Astrocyte (in vitro differentiated cells and primary cell): ENCODE results near the gene GOLGA8J. TPM values are rescaled to one million over a fixed set of nuclear protein-coding genes. Genes with fewer than 3 reads are reported as not detected.

Source experiments
- DNase-seq: peaks from one replicate; pipeline ENCODE4 v3.0.0-alpha.2; 2010; ENCODE audit warnings: low read depth
- FAIRE-seq: peaks from 2 replicates; lab custom pipeline; 2011; peaks lifted over from hg19 to GRCh38; lab: Jason Lieb, UNC
- H2AFZ ChIP-seq: 2 replicates; pipeline ENCODE4 v1.6.0; 2012; ENCODE audit warnings: low read depth, low read length, inconsistent platforms
- H3K27ac ChIP-seq: 2 replicates; pipeline ENCODE4 v1.5.1; 2011; ENCODE audit warnings: low read depth, low read length, inconsistent platforms
- H3K27me3 ChIP-seq: 2 replicates; pipeline ENCODE4 v1.6.0; 2011; ENCODE audit warnings: low read length, inconsistent platforms; ENCODE audit not compliant: insufficient read depth
- H3K36me3 ChIP-seq: 2 replicates; pipeline ENCODE4 v1.5.1; 2011; ENCODE audit warnings: low read length, inconsistent platforms; ENCODE audit not compliant: insufficient read depth
- H3K4me1 ChIP-seq: 2 replicates; pipeline ENCODE4 v1.5.1; 2011; ENCODE audit warnings: low read length, inconsistent platforms; ENCODE audit not compliant: insufficient read depth
- H3K4me2 ChIP-seq: 2 replicates; pipeline ENCODE4 v1.6.0; 2012; ENCODE audit warnings: low read length, inconsistent platforms
- H3K4me3 ChIP-seq: 2 replicates; pipeline ENCODE4 v1.5.1; 2011; ENCODE audit warnings: low read depth, mild to moderate bottlenecking, low read length, inconsistent platforms; ENCODE audit not compliant: insufficient read depth
- H3K79me2 ChIP-seq: 2 replicates; pipeline ENCODE4 v1.6.0; 2012; ENCODE audit warnings: mild to moderate bottlenecking, low read length, inconsistent platforms; ENCODE audit not compliant: insufficient read depth
- H3K9ac ChIP-seq: 2 replicates; pipeline ENCODE4 v1.6.0; 2012; ENCODE audit warnings: mild to moderate bottlenecking, low read length, inconsistent platforms
- H3K9me3 ChIP-seq: 2 replicates; pipeline ENCODE4 v1.5.1; 2012; ENCODE audit warnings: low read depth, mild to moderate bottlenecking, low read length, inconsistent platforms; ENCODE audit not compliant: insufficient read depth
- H4K20me1 ChIP-seq: 2 replicates; pipeline ENCODE4 v1.6.0; 2012; ENCODE audit warnings: low read length, inconsistent platforms; ENCODE audit not compliant: insufficient read depth
- H3K27ac Mint-ChIP-seq: one replicate; pipeline ENCODE4 v1.8.0; 2021; ENCODE audit warnings: mild to moderate bottlenecking, mixed read lengths; ENCODE audit not compliant: unreplicated experiment
- H3K27me3 Mint-ChIP-seq: one replicate; pipeline ENCODE4 v1.8.0; 2021; ENCODE audit warnings: low read depth, mixed read lengths; ENCODE audit not compliant: unreplicated experiment
- H3K36me3 Mint-ChIP-seq: one replicate; pipeline ENCODE4 v1.8.0; 2021; ENCODE audit warnings: low read depth, mixed read lengths; ENCODE audit not compliant: unreplicated experiment
- H3K4me1 Mint-ChIP-seq: one replicate; pipeline ENCODE4 v1.8.0; 2021; ENCODE audit warnings: low read depth, mixed read lengths; ENCODE audit not compliant: unreplicated experiment
- H3K4me3 Mint-ChIP-seq: one replicate; pipeline ENCODE4 v1.8.0; 2021; ENCODE audit warnings: mild to moderate bottlenecking, moderate library complexity, mixed read lengths; ENCODE audit not compliant: unreplicated experiment
- H3K9me3 Mint-ChIP-seq: one replicate; pipeline ENCODE4 v1.8.0; 2021; ENCODE audit warnings: mild to moderate bottlenecking, mixed read lengths; ENCODE audit not compliant: unreplicated experiment
- EZH2 ChIP-seq: IDR thresholded peaks from 2 replicates; pipeline ENCODE4 v1.6.1; 2012; ENCODE audit warnings: mild to moderate bottlenecking, low read length, inconsistent platforms; ENCODE audit not compliant: insufficient read depth
- total RNA-seq: library from RNA; stranded (reverse); gene quantifications from 2 replicates; pipeline ENCODE4 v1.2.1, GENCODE V29; 2021
- TF ChIP-seq, protein P1 (sequence below): IDR thresholded peaks from 2 replicates; pipeline ENCODE4 v1.5.1; 2011; ENCODE audit warnings: low read depth, mild to moderate bottlenecking, inconsistent platforms, low read length, moderate library complexity; ENCODE audit not compliant: insufficient read depth

Gene GOLGA8J
- total RNA-seq, 1 donor from 2014 or later = not detected

DNA sequence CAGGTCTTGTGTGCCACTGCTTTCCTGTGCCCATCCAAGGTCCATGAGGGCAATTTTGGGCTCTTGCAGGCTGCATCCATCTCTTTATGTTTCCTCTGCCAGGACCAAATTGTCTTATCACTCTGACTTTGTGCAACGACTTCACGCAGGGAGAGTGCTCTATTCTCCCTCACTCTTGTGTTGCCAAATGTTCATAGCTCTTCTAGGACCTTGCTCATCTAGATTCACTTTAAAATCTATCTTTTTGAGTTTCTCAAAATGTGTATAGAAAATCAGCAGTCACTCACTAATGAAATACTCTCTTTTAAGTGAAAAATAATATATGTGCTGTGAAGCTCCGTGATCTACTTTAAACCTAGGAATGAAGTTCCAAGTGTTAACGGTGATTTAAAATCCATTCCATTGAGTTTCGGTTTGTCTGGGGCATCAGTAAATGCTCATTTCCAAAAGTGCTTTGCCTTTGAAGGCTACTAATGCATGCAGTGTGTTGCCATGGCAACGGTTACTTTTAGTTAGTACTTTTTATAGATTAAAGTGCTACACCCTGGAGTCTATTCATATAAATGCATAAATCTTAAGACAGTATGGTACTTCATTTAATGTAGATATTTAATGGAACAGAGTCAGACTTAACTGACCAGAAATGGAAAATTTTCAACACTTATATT, 46.6 kb upstream of the GOLGA8J start:
- H3K79me2 ChIP-seq = no peaks in the 10 kb centered on the region
- no peaks in the 10 kb centered on the region for H4K20me1 ChIP-seq
- H2AFZ ChIP-seq = no peak overlapping the region
- peaks cover 3% of the 10 kb centered on the region for H3K27me3 ChIP-seq
- no peak overlapping the region for H3K9ac ChIP-seq
- H3K36me3 ChIP-seq = no peaks in the 10 kb centered on the region
- FAIRE-seq (no peak), DNase-seq (no peak)
- no peak overlapping the region for H3K27ac Mint-ChIP-seq
- H3K4me1 Mint-ChIP-seq = no peaks in the 10 kb centered on the region
- H3K9me3 Mint-ChIP-seq = peaks cover 5% of the 10 kb centered on the region
- no peaks in the 10 kb centered on the region for H3K4me1 ChIP-seq
- H3K27me3 Mint-ChIP-seq = no peaks in the 10 kb centered on the region
- TF ChIP-seq, protein P1, sequence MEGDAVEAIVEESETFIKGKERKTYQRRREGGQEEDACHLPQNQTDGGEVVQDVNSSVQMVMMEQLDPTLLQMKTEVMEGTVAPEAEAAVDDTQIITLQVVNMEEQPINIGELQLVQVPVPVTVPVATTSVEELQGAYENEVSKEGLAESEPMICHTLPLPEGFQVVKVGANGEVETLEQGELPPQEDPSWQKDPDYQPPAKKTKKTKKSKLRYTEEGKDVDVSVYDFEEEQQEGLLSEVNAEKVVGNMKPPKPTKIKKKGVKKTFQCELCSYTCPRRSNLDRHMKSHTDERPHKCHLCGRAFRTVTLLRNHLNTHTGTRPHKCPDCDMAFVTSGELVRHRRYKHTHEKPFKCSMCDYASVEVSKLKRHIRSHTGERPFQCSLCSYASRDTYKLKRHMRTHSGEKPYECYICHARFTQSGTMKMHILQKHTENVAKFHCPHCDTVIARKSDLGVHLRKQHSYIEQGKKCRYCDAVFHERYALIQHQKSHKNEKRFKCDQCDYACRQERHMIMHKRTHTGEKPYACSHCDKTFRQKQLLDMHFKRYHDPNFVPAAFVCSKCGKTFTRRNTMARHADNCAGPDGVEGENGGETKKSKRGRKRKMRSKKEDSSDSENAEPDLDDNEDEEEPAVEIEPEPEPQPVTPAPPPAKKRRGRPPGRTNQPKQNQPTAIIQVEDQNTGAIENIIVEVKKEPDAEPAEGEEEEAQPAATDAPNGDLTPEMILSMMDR = no peak
- TF ChIP-seq EZH2 = no peak
- no peak overlapping the region for H3K4me3 Mint-ChIP-seq
- H3K36me3 Mint-ChIP-seq = no peaks in the 10 kb centered on the region
- no peak overlapping the region for H3K4me3 ChIP-seq
- H3K27ac ChIP-seq = no peak overlapping the region
- H3K4me2 ChIP-seq = no peak overlapping the region
- H3K9me3 ChIP-seq = no peaks in the 10 kb centered on the region

DNA sequence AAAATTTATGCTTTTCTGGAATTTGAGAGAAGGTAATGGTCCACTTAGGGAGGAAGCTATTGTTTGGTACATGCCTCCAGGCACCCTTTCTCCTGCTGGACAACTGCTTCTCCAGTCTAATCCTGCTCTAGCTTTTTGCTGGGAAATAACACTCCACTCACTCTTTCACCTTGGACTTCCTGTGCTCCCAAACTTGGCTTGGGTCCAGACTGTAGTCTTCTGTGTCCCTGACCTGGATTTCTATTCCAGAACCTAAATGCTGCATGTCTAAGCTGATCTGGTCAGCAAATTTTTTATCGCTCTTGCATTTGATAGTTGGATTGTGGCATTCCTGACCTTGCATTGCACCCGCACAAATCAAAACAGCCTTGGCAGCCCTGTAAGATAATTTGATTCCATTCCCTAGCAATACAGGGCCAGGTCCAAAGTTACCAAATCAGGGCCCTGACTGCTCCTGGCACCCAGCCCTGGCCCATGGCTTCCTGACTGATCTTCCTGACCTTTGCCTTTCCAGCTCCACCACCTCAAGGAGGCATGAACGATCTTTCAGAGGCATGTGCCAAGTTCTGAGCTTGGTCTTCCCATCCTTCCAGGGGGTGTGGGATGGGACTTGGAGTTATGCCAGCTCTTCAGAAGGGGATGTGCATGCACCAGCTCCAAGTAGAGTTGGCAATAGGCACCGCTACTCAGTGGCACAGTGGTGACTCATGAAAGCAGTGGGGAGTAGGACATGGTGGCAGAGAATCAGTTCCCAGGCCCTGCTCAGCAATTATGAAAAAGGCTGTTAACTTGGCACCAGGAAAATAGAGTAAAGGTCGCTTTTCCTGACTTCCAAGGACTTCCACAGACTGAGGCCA, 43.9 kb upstream of the GOLGA8J start:
- DNase-seq (no peak), FAIRE-seq (no peak)
- Mint-ChIP-seq H3K4me1 (no peaks in the 10 kb centered on the region), H3K27ac (no peak overlapping the region), H3K4me3 (no peak overlapping the region), H3K9me3 (peaks cover 5% of the 10 kb centered on the region), H3K27me3 (no peaks in the 10 kb centered on the region), H3K36me3 (no peaks in the 10 kb centered on the region)
- no peaks in the 10 kb centered on the region for H3K9me3 ChIP-seq
- H3K27ac ChIP-seq = no peak overlapping the region
- H2AFZ ChIP-seq = no peak overlapping the region
- TF ChIP-seq, protein P1 = no peak
- no peak for TF ChIP-seq EZH2
- no peaks in the 10 kb centered on the region for H3K36me3 ChIP-seq
- no peaks in the 10 kb centered on the region for H3K79me2 ChIP-seq
- no peak overlapping the region for H3K4me3 ChIP-seq
- peaks cover 3% of the 10 kb centered on the region for H3K4me1 ChIP-seq
- H4K20me1 ChIP-seq = no peaks in the 10 kb centered on the region
- H3K4me2 ChIP-seq = no peak overlapping the region
- H3K9ac ChIP-seq = no peak overlapping the region
- H3K27me3 ChIP-seq = peaks cover 3% of the 10 kb centered on the region

DNA sequence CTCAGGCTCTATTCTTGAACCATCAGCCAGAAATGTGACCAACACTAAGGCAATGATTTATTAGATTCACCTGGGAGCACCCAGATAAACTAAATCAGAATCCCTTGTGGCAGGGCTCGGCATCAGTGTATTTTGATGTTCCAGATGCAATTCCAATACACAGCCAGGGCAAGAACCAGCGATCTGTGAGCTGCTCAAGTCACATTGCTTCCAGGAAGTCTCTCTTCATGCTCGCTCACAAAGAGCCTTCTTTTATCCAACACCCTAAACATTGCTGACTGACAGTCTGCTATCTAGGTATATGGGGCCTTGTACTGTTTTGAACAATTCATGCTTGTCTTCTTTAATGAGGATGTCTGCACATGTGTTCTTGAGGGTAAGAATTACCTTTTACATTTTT, 40.9 kb upstream of the GOLGA8J start:
- Mint-ChIP-seq H3K9me3 (peaks cover 4% of the 10 kb centered on the region), H3K27me3 (no peaks in the 10 kb centered on the region), H3K4me3 (no peak overlapping the region), H3K27ac (no peak overlapping the region), H3K4me1 (no peaks in the 10 kb centered on the region), H3K36me3 (no peaks in the 10 kb centered on the region)
- FAIRE-seq (no peak), DNase-seq (no peak)
- no peak overlapping the region for H3K4me2 ChIP-seq
- H3K79me2 ChIP-seq = no peaks in the 10 kb centered on the region
- H2AFZ ChIP-seq = no peak overlapping the region
- H4K20me1 ChIP-seq = no peaks in the 10 kb centered on the region
- H3K36me3 ChIP-seq = no peaks in the 10 kb centered on the region
- no peak overlapping the region for H3K9ac ChIP-seq
- TF ChIP-seq, protein P1 = no peak
- TF ChIP-seq EZH2 = no peak
- H3K4me1 ChIP-seq = peaks cover 3% of the 10 kb centered on the region
- H3K4me3 ChIP-seq = no peak overlapping the region
- H3K27ac ChIP-seq = no peak overlapping the region
- no peaks in the 10 kb centered on the region for H3K27me3 ChIP-seq
- H3K9me3 ChIP-seq = no peaks in the 10 kb centered on the region
